IMR-90 (cell line): ENCODE data around the gene BAG1.

Experiments
- BHLHE40 ChIP-seq: fragments of 150-350 bp; IDR thresholded peaks from 2 replicates; pipeline ENCODE4 v1.6.1; 2016; ENCODE audit warnings: mild to moderate bottlenecking, low read depth, low read length
- CEBPB ChIP-seq: IDR thresholded peaks from 2 replicates; pipeline ENCODE4 v1.6.1; 2012; ENCODE audit warnings: low read depth, low read length, improper control_type of control experiment
- CTCF ChIP-seq: conservative IDR thresholded peaks from 2 replicates; pipeline ENCODE4 v1.5.1; 2012; ENCODE audit warnings: mild to moderate bottlenecking, low read depth, low read length, improper control_type of control experiment
- MXI1 ChIP-seq: IDR thresholded peaks from 2 replicates; pipeline ENCODE4 v1.6.1; 2012; ENCODE audit warnings: low read depth, mild to moderate bottlenecking, low read length, moderate library complexity, borderline replicate concordance
- POLR2A ChIP-seq: IDR thresholded peaks from 2 replicates; pipeline ENCODE4 v1.6.1; 2012; ENCODE audit warnings: mild to moderate bottlenecking, low read depth, low read length
- RAD21 ChIP-seq: IDR thresholded peaks from 2 replicates; pipeline ENCODE4 v1.6.1; 2012; ENCODE audit warnings: low read length, improper control_type of control experiment
- TF ChIP-seq, protein P1 (sequence below): fragments of 150-350 bp; IDR thresholded peaks from 2 replicates; pipeline ENCODE4 v1.6.1; 2017; ENCODE audit warnings: mild to moderate bottlenecking, antibody characterized with exemption, low read length, low read depth

GRCh38 chr9:33272061-33272460 is 7.6 kb upstream of the BAG1 start:
- TF ChIP-seq CTCF (no peak), POLR2A (no peak), CEBPB (no peak), BHLHE40 (no peak), RAD21 (no peak), MXI1 (no peak)
- TF ChIP-seq, protein P1, sequence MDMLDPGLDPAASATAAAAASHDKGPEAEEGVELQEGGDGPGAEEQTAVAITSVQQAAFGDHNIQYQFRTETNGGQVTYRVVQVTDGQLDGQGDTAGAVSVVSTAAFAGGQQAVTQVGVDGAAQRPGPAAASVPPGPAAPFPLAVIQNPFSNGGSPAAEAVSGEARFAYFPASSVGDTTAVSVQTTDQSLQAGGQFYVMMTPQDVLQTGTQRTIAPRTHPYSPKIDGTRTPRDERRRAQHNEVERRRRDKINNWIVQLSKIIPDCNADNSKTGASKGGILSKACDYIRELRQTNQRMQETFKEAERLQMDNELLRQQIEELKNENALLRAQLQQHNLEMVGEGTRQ: no peak
